ENCODE data around the gene PEX11G.

PEX11G gene

GRCh38 chr19:7521551-7522071 is 32.8 kb upstream of the PEX11G start:
- no peak for DNase-seq

GRCh38 chr19:7520131-7521051 is 31.6 kb upstream of the PEX11G start:
- no peak for DNase-seq

DNA sequence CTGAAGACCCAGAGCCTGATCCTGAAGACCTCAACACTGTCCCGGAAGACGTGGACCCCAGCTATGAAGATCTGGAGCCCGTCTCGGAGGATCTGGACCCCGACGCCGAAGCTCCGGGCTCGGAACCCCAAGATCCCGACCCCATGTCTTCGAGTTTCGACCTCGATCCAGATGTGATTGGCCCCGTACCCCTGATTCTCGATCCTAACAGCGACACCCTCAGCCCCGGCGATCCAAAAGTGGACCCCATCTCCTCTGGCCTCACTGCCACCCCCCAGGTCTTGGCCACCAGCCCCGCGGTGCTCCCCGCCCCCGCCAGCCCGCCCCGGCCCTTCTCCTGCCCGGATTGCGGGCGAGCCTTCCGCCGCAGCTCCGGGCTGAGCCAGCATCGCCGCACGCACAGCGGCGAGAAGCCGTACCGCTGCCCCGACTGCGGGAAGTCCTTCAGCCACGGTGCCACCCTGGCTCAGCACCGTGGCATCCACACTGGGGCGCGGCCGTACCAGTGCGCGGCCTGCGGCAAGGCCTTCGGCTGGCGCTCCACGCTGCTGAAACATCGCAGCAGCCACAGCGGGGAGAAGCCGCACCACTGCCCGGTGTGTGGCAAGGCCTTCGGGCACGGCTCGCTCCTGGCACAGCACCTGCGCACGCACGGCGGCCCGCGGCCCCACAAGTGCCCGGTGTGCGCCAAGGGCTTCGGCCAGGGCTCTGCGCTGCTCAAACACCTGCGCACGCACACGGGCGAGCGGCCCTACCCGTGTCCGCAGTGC is 30.7 kb upstream of the PEX11G start:
- no peak for DNase-seq

GRCh38 chr19:7516878-7517277 is 28.0 kb upstream of the PEX11G start:
- no peak for DNase-seq

DNA sequence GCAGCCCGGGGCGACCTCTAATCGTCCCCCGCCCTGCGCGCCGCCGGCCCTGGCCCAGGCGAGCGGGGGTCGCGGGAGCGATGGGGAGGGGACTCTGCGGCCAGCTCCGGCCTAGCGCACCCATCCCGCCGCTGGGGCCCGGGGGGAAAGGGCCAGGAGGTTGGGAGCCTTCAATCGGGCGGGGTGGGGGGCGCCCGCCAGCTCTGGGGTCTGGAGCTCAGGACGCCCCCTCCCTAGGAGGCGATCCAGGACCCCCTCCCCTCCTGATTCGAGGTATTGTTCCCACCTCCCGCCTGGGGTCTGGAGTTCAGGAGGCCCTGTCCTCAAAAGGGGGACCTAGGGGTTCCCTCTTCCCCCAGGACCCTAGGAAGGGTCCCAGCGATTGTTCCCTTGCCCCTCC is 27.5 kb upstream of the PEX11G start:
- no peak for DNase-seq

DNA sequence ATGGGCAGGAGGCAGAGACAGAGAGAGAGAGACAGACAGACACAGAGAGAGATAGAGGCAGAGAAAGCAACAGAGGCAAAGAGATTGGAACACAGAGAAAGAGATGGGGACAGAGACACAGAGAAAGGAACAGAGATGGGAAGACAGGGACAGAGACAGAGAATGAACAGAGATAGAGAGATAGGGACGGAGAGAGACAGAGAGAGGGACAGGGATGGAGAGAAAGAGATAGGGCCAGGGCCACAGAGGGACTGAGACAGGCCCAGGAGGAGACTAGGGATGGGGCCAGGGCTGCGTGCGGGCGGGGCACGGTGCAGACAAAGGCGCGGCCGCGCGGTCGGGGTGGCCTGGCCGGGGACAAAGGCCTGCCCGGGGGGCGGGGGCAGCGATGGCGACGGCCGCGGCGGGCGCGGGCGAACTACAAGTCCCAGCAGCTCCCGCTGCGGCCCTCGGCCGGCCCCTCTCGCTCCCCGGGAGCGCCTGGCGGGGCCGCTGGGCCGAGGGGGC is 26.9 kb upstream of the PEX11G start, which contains the start of gene ZNF358:
TSS of gene ZNF358 (plus strand) at position 459 of the 507 bp plus-strand sequence. CDS start 3,140 bp downstream, outside the sequence.
- peak; percentile 13 to 47 for DNase-seq

DNA sequence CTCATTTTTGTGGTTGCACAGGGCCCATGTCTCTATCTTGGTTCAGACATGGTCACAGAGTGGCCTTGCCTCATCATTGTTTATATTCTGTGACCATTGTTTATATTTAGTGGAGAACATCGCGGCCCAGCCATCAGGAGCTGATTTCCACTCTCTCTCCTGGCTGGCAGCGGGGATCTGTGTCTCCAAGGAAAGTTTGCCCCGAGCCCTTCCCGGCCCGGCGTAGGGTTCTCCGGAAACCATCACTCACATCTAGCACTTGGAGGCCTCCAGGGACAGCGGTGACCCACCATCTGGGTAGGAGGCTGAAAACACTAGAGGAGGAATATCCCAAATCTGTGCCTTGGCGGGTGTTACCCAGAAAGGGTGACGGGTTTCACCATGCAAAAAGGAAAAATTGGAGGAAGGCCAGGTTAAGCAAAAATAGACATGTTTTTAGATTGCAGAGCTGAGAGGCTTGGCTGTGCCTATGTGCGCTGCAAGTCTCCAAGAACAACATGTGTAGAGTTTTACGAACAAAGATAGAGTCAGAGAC is 26.3 kb upstream of the PEX11G start:
- DNase-seq, result no peak

- DNase-seq, result no peak
Observed at GRCh38 chr19:7513809-7514642, 25.2 kb upstream of the PEX11G start.

DNA sequence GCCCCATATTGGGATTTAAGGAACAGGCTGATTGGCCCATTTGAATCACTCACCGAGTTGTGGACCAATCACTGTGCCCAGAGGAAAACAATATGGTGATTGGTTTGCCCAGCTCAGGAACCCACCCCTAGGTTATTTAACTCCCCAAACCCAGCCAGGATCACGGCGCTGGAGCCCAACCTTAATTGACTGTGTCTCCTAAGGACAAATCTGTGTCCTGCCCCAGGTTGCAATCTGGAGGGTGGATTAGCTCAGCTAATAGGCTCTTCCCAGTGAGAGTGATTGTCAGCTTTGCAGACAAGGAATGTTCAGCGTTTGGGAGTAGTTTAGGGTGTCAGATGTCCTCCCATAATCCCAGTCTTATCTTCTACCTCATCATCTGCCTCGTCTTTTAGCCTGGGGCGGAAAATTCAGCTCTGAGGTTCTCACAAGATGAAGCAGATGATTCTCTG is 23.6 kb upstream of the PEX11G start:
- no peak for DNase-seq

DNA sequence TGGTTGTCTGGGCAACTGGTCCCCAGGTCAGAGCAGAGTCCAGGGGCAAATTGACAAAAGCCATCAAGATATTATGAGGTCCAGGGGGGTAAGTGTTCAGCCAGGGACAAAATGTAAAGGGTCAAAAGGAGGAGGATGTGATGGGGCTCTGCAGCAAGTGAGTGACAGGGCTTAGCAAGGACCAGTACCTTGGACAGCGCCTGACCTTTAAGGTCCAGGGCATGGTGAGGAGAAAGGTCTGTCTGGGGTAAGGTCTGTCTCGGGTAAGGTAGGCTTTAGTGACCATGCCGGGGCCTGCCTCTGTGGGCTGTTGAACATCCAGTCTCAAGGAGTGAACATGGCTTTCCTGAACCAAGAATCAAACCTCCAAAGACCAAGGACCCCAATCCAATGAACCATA is 20.8 kb upstream of the PEX11G start:
- no peak for DNase-seq

DNA sequence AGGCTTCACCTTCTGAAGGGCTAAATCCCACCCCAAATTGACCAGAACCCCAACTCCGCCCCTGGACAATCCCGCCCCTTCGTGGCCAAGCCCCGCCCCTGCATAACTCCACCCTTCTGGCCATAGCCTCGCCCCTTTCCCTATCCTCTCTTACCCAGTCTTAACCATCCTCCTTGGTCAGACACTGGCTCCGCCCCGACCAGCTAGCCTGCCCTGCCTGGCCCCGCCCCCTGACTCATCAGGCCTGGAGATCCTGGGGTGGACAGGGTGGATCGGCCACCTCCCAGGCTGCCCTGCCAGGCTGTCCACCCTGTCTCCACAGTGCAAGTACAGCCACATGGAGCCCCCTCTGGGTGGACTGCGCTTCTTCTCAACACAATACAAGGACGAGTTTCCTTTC is 19.0 kb upstream of the PEX11G start:
- DNase-seq, result no peak

GRCh38 chr19:7506385-7507328 is 17.8 kb upstream of the PEX11G start:
- DNase-seq, result peak in 1 of 2 experiments; percentile 21

DNA sequence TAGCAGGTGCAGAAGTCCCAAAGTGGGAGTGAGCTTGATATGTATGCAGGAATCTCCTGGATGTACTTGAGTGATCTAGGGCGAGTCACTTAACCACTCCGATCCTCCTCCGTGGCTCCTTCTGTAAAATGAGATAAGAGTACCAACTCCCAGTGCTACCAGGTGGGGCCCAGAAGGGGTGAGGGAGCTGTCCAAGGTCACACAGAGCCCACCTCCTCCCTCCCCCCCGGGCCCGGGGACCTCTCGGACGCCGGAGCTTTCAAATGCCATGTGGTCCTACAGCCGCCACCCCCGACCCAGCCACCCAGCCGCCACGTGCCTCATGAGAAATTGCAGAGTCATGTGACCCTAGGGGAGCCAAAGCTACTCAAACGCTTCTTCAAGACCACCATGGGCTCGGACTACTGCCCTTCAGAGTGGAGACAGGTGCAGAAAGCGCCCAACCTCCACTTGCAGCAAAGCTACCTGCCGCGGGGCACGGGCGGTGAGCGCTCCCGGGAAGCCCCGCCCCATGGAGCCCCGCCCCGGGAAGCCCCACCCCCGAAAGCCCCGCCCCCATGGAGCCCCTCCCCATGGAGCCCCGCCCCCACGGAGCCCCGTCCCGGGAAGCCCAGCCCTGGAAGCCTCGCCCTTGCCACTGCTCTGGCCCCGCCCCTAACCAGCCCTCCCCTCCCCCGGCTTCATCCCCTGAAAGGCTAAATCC is 17.0 kb upstream of the PEX11G start:
- peak in 1 of 2 experiments; percentile 24 for DNase-seq

DNA sequence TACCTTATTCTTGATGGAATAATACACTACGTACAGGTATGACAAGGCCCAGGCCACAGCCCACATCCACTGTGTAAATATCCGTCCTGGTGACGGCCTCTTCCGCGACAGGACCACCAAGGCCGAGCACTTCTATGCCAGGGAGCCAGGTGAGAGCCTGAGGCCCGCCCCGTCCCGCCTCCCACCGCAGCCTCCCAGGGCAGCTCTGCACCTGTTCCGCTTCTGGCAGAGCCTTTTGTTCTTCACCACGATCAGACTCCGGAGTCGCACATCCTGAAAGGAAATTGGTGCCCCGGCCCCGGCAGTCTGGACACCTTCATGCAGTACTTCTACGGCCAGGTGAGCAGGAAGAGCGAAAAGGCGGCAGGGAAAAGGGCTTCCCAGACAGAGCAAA is 16.4 kb upstream of the PEX11G start:
- DNase-seq, result no peak

DNA sequence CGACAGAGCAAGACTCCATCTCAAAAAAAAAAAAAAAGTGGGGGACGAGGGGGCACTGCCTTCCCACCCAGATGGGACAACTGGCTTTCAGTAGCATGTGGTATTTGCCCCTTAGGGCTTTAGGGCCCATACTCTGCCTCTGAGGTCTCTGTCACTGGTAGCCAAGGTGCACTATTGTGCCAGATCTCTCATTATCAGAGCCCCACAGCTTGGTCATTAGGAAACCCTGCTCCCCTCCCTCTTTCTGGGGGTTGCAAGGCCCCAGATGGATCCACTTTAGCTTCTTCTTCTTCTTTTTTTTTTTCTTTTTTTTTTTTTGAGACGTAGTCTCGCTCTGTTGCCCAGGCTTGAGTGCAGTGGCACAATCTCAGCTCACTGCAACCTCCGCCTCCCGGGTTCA is 15.8 kb upstream of the PEX11G start:
- no peak for DNase-seq

- DNase-seq, result no peak
Observed at GRCh38 chr19:7502552-7502951, 13.7 kb upstream of the PEX11G start.

DNA sequence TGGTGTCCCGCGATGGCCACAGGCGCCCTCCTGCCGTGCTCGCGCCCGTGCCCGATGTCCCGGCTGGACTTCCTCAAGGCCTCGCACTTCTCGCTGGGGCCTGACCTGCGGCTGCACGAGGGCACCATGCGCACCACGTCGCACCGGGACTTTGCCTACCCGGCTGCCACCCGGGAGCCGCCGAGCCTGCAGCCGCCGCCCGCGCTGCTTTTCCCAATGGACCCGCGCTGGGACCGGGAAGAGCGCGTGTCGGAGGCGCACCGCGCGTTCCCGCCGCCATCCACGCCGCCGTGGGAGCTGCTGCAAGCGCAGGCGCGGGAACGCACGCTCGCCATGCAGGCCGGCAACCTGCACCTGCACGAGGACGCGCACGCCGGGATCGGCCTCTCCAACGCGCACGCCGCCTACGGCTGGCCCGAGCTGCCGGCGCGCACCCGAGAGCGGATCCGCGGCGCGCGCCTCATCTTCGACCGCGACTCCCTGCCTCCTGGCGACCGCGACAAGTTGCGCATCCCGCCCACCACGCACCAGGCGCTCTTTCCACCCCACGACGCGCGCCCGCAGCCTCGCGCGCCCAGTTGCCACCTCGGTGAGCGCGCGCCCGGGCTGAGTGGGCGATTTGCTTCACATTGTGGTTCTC is 12.1 kb upstream of the PEX11G start:
- DNase-seq, result peak; percentile 51 to 57

DNA sequence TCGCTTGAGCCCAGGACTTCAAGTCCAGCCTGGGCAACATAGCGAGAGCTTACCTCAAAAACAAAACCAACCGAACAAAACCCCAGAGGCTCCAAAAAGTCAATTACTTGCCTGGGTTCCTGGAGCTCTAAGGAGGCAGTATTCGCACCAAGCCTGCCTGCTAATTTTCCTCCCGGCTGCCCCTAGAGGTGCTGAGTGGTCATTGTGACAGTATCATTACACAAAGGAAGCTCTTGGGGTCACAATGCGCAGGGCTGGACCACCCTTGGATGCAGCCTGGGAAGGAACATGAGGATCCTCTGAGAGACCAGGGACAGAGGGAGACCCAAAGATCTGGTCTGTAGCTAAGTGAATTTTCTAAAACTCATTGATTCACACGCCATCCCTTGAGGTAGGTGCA is 8.5 kb upstream of the PEX11G start:
- DNase-seq, result no peak

- no peak for DNase-seq
Observed at GRCh38 chr19:7494416-7495098, 5.7 kb upstream of the PEX11G start.

All from stimulated activated CD4-positive, alpha-beta T cell treated with anti-CD3 and anti-CD28 coated beads, Interleukin-4, amount 100 ng/mL, for 4 hours (primary cell).